ENCODE measurements around the gene AP1AR. TPM values are rescaled to one million over a fixed set of nuclear protein-coding genes. Genes with fewer than 3 reads are reported as not detected.

The AP1AR gene, protein sequence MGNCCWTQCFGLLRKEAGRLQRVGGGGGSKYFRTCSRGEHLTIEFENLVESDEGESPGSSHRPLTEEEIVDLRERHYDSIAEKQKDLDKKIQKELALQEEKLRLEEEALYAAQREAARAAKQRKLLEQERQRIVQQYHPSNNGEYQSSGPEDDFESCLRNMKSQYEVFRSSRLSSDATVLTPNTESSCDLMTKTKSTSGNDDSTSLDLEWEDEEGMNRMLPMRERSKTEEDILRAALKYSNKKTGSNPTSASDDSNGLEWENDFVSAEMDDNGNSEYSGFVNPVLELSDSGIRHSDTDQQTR
- total RNA-seq (2021) (22.4 to 26.1 TPM (median 23.1 TPM) in 3 replicates), Bru-seq, nascent RNA (percentile 90 among the genes with signal in this experiment)
- long read RNA-seq, experiment 1, transcript AP1AR-201 (10 exons, 2,902 nt) = major isoform, 195 of 258 reads
- long read RNA-seq, experiment 1, partial matches to known transcripts = 22 of 258 reads
- long read RNA-seq, experiment 1, other reads (novel, unspliced or antisense) = 38 of 258 reads
- long read RNA-seq, experiment 2, transcript AP1AR-201 (10 exons, 2,902 nt) = major isoform, 7 of 23 reads
- long read RNA-seq, experiment 2, partial matches to known transcripts = 11 of 23 reads
- long read RNA-seq, experiment 2, other reads (novel, unspliced or antisense) = 4 of 23 reads
- long read RNA-seq, experiment 3, transcript AP1AR-201 (10 exons, 2,902 nt) = major isoform, 58 of 78 reads
- long read RNA-seq, experiment 3, partial matches to known transcripts = 5 of 78 reads
- long read RNA-seq, experiment 3, other reads (novel, unspliced or antisense) = 12 of 78 reads

DNA sequence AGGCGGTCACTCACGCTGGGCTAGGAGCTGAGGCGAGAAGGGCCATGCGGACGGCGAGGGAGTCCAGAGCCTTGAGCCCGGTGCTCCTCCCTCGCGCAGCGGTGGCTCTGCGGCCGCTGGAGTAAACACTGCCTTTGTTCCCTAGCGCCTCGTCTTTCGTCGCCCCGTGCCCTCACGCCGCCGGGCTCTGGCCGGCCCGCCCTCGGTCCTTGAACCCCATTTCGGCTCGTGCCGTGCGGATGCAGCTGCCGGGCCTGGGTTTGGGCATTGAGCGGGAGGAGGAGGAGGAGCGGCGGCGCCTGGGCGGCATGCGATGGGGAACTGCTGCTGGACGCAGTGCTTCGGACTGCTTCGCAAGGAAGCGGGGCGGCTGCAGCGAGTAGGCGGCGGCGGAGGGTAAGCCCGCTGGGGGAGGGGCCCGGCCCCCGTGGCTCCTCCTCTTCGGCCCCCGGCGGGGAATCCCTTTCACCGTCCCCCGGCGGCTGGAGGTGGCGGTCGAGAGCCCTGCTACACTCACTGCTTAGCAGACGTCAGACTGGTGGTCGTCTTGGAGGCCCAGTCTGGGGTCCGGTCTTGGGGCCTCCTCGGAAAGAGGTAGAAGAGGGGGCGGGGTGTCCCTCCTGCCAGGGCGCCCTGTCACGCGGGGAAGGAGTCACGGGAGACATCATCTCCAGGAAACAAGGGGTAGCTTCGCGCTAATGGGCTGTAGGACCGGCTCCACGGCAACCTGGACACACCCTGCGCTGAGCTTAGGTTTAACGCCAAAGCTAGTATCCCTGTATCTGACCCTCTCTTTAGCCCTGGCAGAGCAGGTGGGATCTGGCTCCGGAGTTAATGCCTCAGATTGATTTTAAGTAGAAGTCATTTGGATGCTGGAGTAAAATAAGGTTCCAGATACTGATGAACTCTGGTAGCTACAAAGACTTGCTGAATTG is at the start of gene AP1AR:
TSS of gene AP1AR (plus strand) at position 9 of the 935 bp plus-strand sequence. CDS start at position 314, 305 bp downstream.
- CTCF ChIA-PET = interaction anchor here (0.5 to 5.7 kb wide), 10 partner anchors 9 to 333 kb away, joined by 3 to 52 read pairs (median 4); partner anchors contain the start of gene ALPK1
- ATAC-seq = peak; percentile 83
- TF ChIP-seq ZNF396 (CRISPR knock-in tag; IDR thresholded peaks at IDR 0.05; ENCODE audit: borderline replicate concordance) (no peak), E2F4 (CRISPR knock-in tag; IDR thresholded peaks at IDR 0.05; ENCODE audit: borderline replicate concordance, low read depth) (no peak), JAZF1 (CRISPR knock-in tag; IDR thresholded peaks at IDR 0.05) (no peak), FOXP1 (CRISPR knock-in tag; IDR thresholded peaks at IDR 0.05; ENCODE audit: borderline replicate concordance) (peak; percentile 98), ZNF281 (CRISPR knock-in tag; IDR thresholded peaks at IDR 0.05) (peak; percentile 55; the same call in 1 of the 2 replicates), ARID4B (CRISPR knock-in tag; IDR thresholded peaks at IDR 0.05; ENCODE audit: borderline replicate concordance) (peak; percentile 82; the same call in 1 of the 2 replicates), CBFB (CRISPR knock-in tag; IDR thresholded peaks at IDR 0.05; ENCODE audit: low read depth) (peak; percentile 78; the same call in 1 of the 2 replicates), TP53 (CRISPR knock-in tag; IDR thresholded peaks at IDR 0.05) (peak; percentile 94; the same call in 1 of the 2 replicates), CREB1 (CRISPR knock-in tag; IDR thresholded peaks at IDR 0.05) (no peak), ZNF121 (CRISPR knock-in tag; IDR thresholded peaks at IDR 0.05) (no peak), ZNF219 (CRISPR knock-in tag; IDR thresholded peaks at IDR 0.05; ENCODE audit: borderline replicate concordance) (no peak)
- TF ChIP-seq, protein P1, sequence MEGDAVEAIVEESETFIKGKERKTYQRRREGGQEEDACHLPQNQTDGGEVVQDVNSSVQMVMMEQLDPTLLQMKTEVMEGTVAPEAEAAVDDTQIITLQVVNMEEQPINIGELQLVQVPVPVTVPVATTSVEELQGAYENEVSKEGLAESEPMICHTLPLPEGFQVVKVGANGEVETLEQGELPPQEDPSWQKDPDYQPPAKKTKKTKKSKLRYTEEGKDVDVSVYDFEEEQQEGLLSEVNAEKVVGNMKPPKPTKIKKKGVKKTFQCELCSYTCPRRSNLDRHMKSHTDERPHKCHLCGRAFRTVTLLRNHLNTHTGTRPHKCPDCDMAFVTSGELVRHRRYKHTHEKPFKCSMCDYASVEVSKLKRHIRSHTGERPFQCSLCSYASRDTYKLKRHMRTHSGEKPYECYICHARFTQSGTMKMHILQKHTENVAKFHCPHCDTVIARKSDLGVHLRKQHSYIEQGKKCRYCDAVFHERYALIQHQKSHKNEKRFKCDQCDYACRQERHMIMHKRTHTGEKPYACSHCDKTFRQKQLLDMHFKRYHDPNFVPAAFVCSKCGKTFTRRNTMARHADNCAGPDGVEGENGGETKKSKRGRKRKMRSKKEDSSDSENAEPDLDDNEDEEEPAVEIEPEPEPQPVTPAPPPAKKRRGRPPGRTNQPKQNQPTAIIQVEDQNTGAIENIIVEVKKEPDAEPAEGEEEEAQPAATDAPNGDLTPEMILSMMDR (IDR thresholded peaks at IDR 0.05) = no peak
- TF ChIP-seq, protein P2, sequence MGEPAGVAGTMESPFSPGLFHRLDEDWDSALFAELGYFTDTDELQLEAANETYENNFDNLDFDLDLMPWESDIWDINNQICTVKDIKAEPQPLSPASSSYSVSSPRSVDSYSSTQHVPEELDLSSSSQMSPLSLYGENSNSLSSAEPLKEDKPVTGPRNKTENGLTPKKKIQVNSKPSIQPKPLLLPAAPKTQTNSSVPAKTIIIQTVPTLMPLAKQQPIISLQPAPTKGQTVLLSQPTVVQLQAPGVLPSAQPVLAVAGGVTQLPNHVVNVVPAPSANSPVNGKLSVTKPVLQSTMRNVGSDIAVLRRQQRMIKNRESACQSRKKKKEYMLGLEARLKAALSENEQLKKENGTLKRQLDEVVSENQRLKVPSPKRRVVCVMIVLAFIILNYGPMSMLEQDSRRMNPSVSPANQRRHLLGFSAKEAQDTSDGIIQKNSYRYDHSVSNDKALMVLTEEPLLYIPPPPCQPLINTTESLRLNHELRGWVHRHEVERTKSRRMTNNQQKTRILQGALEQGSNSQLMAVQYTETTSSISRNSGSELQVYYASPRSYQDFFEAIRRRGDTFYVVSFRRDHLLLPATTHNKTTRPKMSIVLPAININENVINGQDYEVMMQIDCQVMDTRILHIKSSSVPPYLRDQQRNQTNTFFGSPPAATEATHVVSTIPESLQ (CRISPR knock-in tag; IDR thresholded peaks at IDR 0.05) = no peak
- TF ChIP-seq, protein P3, sequence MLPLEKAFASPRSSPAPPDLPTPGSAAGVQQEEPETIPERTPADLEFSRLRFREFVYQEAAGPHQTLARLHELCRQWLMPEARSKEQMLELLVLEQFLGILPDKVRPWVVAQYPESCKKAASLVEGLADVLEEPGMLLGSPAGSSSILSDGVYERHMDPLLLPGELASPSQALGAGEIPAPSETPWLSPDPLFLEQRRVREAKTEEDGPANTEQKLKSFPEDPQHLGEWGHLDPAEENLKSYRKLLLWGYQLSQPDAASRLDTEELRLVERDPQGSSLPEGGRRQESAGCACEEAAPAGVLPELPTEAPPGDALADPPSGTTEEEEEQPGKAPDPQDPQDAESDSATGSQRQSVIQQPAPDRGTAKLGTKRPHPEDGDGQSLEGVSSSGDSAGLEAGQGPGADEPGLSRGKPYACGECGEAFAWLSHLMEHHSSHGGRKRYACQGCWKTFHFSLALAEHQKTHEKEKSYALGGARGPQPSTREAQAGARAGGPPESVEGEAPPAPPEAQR (CRISPR knock-in tag; IDR thresholded peaks at IDR 0.05) = no peak
- TF ChIP-seq, protein P4, sequence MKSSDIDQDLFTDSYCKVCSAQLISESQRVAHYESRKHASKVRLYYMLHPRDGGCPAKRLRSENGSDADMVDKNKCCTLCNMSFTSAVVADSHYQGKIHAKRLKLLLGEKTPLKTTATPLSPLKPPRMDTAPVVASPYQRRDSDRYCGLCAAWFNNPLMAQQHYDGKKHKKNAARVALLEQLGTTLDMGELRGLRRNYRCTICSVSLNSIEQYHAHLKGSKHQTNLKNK (CRISPR knock-in tag; IDR thresholded peaks at IDR 0.05) = no peak
- TF ChIP-seq, protein P5, sequence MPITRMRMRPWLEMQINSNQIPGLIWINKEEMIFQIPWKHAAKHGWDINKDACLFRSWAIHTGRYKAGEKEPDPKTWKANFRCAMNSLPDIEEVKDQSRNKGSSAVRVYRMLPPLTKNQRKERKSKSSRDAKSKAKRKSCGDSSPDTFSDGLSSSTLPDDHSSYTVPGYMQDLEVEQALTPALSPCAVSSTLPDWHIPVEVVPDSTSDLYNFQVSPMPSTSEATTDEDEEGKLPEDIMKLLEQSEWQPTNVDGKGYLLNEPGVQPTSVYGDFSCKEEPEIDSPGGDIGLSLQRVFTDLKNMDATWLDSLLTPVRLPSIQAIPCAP (CRISPR knock-in tag; IDR thresholded peaks at IDR 0.05) = no peak

More for the DNA sequence above, at the start of gene AP1AR:
- H3K27me3 Mint-ChIP-seq (ENCODE audit: low read depth) = no peaks in the 10 kb centered on the region; the same call in 1 of the 2 replicates
- peak; percentile 93 for DNase-seq (ENCODE audit: low spot score)
- peaks cover 28% of the 10 kb centered on the region for H3K4me1 Mint-ChIP-seq
- no peaks in the 10 kb centered on the region for H3K36me3 Mint-ChIP-seq
- no peaks in the 10 kb centered on the region for H3K9me3 Mint-ChIP-seq
- peak within 1 kb of the TSS; percentile 99 for H3K27ac Mint-ChIP-seq
- H3K4me3 Mint-ChIP-seq = peak within 1 kb of the TSS; percentile 92
- POLR2A ChIA-PET = interaction anchor here (0.8 to 1.0 kb wide), 2 partner anchors 77 to 132 kb away, joined by 3 to 4 read pairs; no protein-coding TSS in a partner anchor

Data from WTC11 (cell line).